ENCODE measurements around the gene C14orf119. TPM values are rescaled to one million over a fixed set of nuclear protein-coding genes. Genes with fewer than 3 reads are reported as not detected.

Gene C14orf119
- total RNA-seq, 3 donors from 2014 or later (not counting 1 experiment from before 2014, with no cell fraction given): 10.6 to 19.0 (median 14.7) TPM

- Mint-ChIP-seq H3K4me3 (no peak overlapping the region), H3K27ac (no peak overlapping the region), H3K4me1 (no peaks in the 10 kb centered on the region), H3K36me3 (no peaks in the 10 kb centered on the region), H3K27me3 (ENCODE audit: low read depth in 2 of 2) (peaks cover 0 to 4% of the 10 kb centered on the region in 2 donors), H3K9me3 (no peaks in the 10 kb centered on the region)
- 82% methylated on average over 5 of the region's 5 CpGs for WGBS (ENCODE audit: insufficient coverage)
- H3K27me3 ChIP-seq (ENCODE audit: control insufficient read depth, insufficient read depth, low read length): no peaks in the 10 kb centered on the region
- TF ChIP-seq, protein P1, sequence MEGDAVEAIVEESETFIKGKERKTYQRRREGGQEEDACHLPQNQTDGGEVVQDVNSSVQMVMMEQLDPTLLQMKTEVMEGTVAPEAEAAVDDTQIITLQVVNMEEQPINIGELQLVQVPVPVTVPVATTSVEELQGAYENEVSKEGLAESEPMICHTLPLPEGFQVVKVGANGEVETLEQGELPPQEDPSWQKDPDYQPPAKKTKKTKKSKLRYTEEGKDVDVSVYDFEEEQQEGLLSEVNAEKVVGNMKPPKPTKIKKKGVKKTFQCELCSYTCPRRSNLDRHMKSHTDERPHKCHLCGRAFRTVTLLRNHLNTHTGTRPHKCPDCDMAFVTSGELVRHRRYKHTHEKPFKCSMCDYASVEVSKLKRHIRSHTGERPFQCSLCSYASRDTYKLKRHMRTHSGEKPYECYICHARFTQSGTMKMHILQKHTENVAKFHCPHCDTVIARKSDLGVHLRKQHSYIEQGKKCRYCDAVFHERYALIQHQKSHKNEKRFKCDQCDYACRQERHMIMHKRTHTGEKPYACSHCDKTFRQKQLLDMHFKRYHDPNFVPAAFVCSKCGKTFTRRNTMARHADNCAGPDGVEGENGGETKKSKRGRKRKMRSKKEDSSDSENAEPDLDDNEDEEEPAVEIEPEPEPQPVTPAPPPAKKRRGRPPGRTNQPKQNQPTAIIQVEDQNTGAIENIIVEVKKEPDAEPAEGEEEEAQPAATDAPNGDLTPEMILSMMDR (IDR thresholded peaks at IDR 0.05): no peak
- H3K4me3 ChIP-seq (ENCODE audit: low read length): no peak overlapping the region
- ATAC-seq (no peak), DNase-seq (no peak)
- intact Hi-C loops (cut with micrococcal nuclease): no loop called here
- H3K9me3 ChIP-seq (ENCODE audit: control insufficient read depth, insufficient read depth, low read length): no peaks in the 10 kb centered on the region
- no peaks in the 10 kb centered on the region for H3K36me3 ChIP-seq (ENCODE audit: control insufficient read depth, insufficient read depth, low read length)
- H3K4me1 ChIP-seq (ENCODE audit: control insufficient read depth, insufficient read depth, low read length): no peaks in the 10 kb centered on the region
- no peak overlapping the region for H3K27ac ChIP-seq (ENCODE audit: low read length)
These were observed 53.4 kb downstream of the C14orf119 start for GRCh38 chr14:23148591-23149249.

DNA sequence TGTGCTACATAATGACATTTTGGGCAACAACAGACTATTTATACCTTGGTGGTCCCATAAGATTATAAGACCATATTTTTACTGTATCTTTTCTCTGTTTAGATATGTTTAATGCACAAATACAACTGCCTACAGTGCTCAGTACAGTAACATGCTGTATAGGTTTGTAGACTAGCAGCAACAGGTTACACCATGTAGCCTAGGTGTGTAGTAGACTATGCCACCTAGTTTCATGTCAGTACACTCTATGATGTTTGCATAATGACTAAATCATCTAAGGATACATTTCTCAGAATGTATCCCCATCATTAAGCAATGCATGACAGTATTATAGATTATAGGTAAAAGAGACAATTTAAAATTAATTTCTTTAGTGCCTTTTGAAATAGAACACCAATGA lies 54.4 kb downstream of the C14orf119 start:
- Mint-ChIP-seq H3K27me3 (ENCODE audit: low read depth in 2 of 2) (peaks cover 0 to 6% of the 10 kb centered on the region in 2 donors), H3K4me3 (no peak overlapping the region)

More for the DNA sequence above, 54.4 kb downstream of the C14orf119 start:
- Histone ChIP-seq H3K27ac (ENCODE audit: low read length) (no peak overlapping the region), H3K27me3 (ENCODE audit: control insufficient read depth, insufficient read depth, low read length) (no peaks in the 10 kb centered on the region), H3K36me3 (ENCODE audit: control insufficient read depth, insufficient read depth, low read length) (no peaks in the 10 kb centered on the region), H3K9me3 (ENCODE audit: control insufficient read depth, insufficient read depth, low read length) (no peaks in the 10 kb centered on the region), H3K4me1 (ENCODE audit: control insufficient read depth, insufficient read depth, low read length) (no peaks in the 10 kb centered on the region), H3K4me3 (ENCODE audit: low read length) (no peak overlapping the region)
- ATAC-seq (no peak), DNase-seq (no peak)
- Mint-ChIP-seq H3K36me3 (no peaks in the 10 kb centered on the region), H3K27ac (no peak overlapping the region), H3K9me3 (no peaks in the 10 kb centered on the region), H3K4me1 (no peaks in the 10 kb centered on the region)
- TF ChIP-seq, protein P1 (IDR thresholded peaks at IDR 0.05): no peak
- intact Hi-C loops (cut with micrococcal nuclease): no loop called here

Other genes starting within 250 kb of the C14orf119 start
- 100 to 1,000 TPM in 2 of 3 donors, 10 to 100 TPM in 1; 97.8 to 118 (median 102) TPM for gene LRP10, start 223.8 kb upstream of the C14orf119 start, total RNA-seq
- gene REM2, start 212.3 kb upstream of the C14orf119 start, total RNA-seq: 1 to 10 TPM; 4.0 to 8.1 (median 7.9) TPM
- gene RBM23, start 176.4 kb upstream of the C14orf119 start, total RNA-seq: 100 to 1,000 TPM in 2 of 3 donors, 10 to 100 TPM in 1; 86.4 to 120 (median 108) TPM
- gene PRMT5, start 166.1 kb upstream of the C14orf119 start, total RNA-seq: 10 to 100 TPM; 16.3 to 22.4 (median 18.5) TPM
- 10 to 100 TPM; 17.0 to 21.2 (median 20.2) TPM for gene HAUS4, start 138.4 kb upstream of the C14orf119 start, total RNA-seq
- under 1 TPM; 0.45 to 0.61 (median 0.56) TPM for gene AJUBA, start 113.0 kb upstream of the C14orf119 start, total RNA-seq
- gene C14orf93, start 85.4 kb upstream of the C14orf119 start, total RNA-seq: 10 to 100 TPM; 12.1 to 15.1 (median 13.6) TPM
- gene PSMB5, start 60.6 kb upstream of the C14orf119 start, total RNA-seq: 10 to 100 TPM; 15.7 to 19.1 (median 16.4) TPM
- not detected for gene PSMB11, start 53.3 kb upstream of the C14orf119 start, total RNA-seq
- 1 to 10 TPM; 1.9 to 4.9 (median 2.8) TPM for gene CDH24, start 38.0 kb upstream of the C14orf119 start, total RNA-seq
- 100 to 1,000 TPM; 321 to 395 (median 347) TPM for gene ACIN1, start 369 bp upstream of the C14orf119 start, total RNA-seq
- not detected for gene CIROP, start 9.5 kb downstream of the C14orf119 start, total RNA-seq
- gene CEBPE, start 23.8 kb downstream of the C14orf119 start, total RNA-seq: not detected
- 1 to 10 TPM in 2 of 3 donors, under 1 TPM in 1; 0.42 to 1.2 (median 1.0) TPM for gene SLC7A8, start 88.2 kb downstream of the C14orf119 start, total RNA-seq
- gene RNF212B, start 142.4 kb downstream of the C14orf119 start, total RNA-seq: not detected
- 10 to 100 TPM in 1 of 3 donors, 1 to 10 TPM in 2; 5.1 to 10.1 (median 7.0) TPM for gene HOMEZ, start 190.6 kb downstream of the C14orf119 start, total RNA-seq
- gene PPP1R3E, start 207.4 kb downstream of the C14orf119 start, total RNA-seq: 10 to 100 TPM; 13.2 to 27.8 (median 25.1) TPM
- gene BCL2L2, start 211.3 kb downstream of the C14orf119 start, total RNA-seq: 10 to 100 TPM; 13.8 to 25.3 (median 14.4) TPM
- 100 to 1,000 TPM; 226 to 261 (median 238) TPM for gene PABPN1, start 226.0 kb downstream of the C14orf119 start, total RNA-seq